ENCODE results near the gene PACRGL. TPM values are rescaled to one million over a fixed set of nuclear protein-coding genes. Genes with fewer than 3 reads are reported as not detected.

PACRGL gene
- total RNA-seq, 1 experiment from 2014 or later, result 34.9 TPM

- Histone ChIP-seq H3K27ac (ENCODE audit: low read depth, low read length, poor library complexity, severe bottlenecking) (no peak overlapping the region), H3K36me3 (ENCODE audit: insufficient read depth, low read length, poor library complexity, severe bottlenecking) (no peaks in the 10 kb centered on the region), H3K4me3 (ENCODE audit: low read depth, low read length, poor library complexity, severe bottlenecking) (no peak overlapping the region), H3K9me3 (ENCODE audit: low read depth, low read length, poor library complexity, severe bottlenecking) (no peaks in the 10 kb centered on the region), H3K27me3 (replicated peaks; ENCODE audit: insufficient read depth, low read depth, low read length, poor library complexity) (no peaks in the 10 kb centered on the region), H3K4me1 (ENCODE audit: insufficient read depth, low read length, poor library complexity, severe bottlenecking) (no peaks in the 10 kb centered on the region)
- CTCF ChIA-PET, result interaction anchor here (0.6 to 0.8 kb wide), 2 partner anchors 346 to 376 kb away, joined by 3 to 7 read pairs; no protein-coding TSS in a partner anchor
- TF ChIP-seq EZH2 (IDR thresholded peaks at IDR 0.05; ENCODE audit: borderline replicate concordance, low read depth, low read length, poor library complexity, severe bottlenecking), result no peak
- no peak for TF ChIP-seq CTCF (conservative IDR thresholded peaks at IDR 0.05; ENCODE audit: low read depth, low read length)
- intact Hi-C loops (cut with micrococcal nuclease; ENCODE audit: unreplicated experiment), result loop anchor here (5.0 to 10.0 kb wide), 5 partner anchors 141 to 1458 kb away; partner anchors contain the start of gene SLIT2
- POLR2A ChIA-PET (ENCODE audit: low non-redundant PET), result no interaction called here
- no peak for DNase-seq (ENCODE audit: low spot score)
- no TSS peak for BruUV-seq (replicated peaks)
Measured at GRCh38 chr4:20682853-20683252, 17.4 kb upstream of the PACRGL start.

GRCh38 chr4:20683766-20684165, 16.5 kb upstream of the PACRGL start:
- no peak overlapping the region for H3K27ac ChIP-seq (ENCODE audit: low read depth, low read length, poor library complexity, severe bottlenecking)
- DNase-seq (ENCODE audit: low spot score), result peak; percentile 34
- intact Hi-C loops (cut with micrococcal nuclease; ENCODE audit: unreplicated experiment), result loop anchor here (2.0 to 10.0 kb wide), 7 partner anchors 141 to 1995 kb away; partner anchors contain the start of gene SLIT2
- no peaks in the 10 kb centered on the region for H3K9me3 ChIP-seq (ENCODE audit: low read depth, low read length, poor library complexity, severe bottlenecking)
- ChIA-PET POLR2A (ENCODE audit: low non-redundant PET) (no interaction called here), CTCF (interaction anchor here (0.8 kb wide), 1 partner anchor 376 kb away, joined by 7 read pairs; no protein-coding TSS in a partner anchor)
- no peaks in the 10 kb centered on the region for H3K4me1 ChIP-seq (ENCODE audit: insufficient read depth, low read length, poor library complexity, severe bottlenecking)
- no peak for TF ChIP-seq EZH2 (IDR thresholded peaks at IDR 0.05; ENCODE audit: borderline replicate concordance, low read depth, low read length, poor library complexity, severe bottlenecking)
- TF ChIP-seq CTCF (conservative IDR thresholded peaks at IDR 0.05; ENCODE audit: low read depth, low read length), result no peak
- no peaks in the 10 kb centered on the region for H3K27me3 ChIP-seq (replicated peaks; ENCODE audit: insufficient read depth, low read depth, low read length, poor library complexity)
- H3K4me3 ChIP-seq (ENCODE audit: low read depth, low read length, poor library complexity, severe bottlenecking), result no peak overlapping the region
- no peaks in the 10 kb centered on the region for H3K36me3 ChIP-seq (ENCODE audit: insufficient read depth, low read length, poor library complexity, severe bottlenecking)
- no TSS peak for BruUV-seq (replicated peaks)

GRCh38 chr4:20684852-20685763, 15.2 kb upstream of the PACRGL start:
- Histone ChIP-seq H3K4me1 (ENCODE audit: insufficient read depth, low read length, poor library complexity, severe bottlenecking) (no peaks in the 10 kb centered on the region), H3K36me3 (ENCODE audit: insufficient read depth, low read length, poor library complexity, severe bottlenecking) (no peaks in the 10 kb centered on the region), H3K27ac (ENCODE audit: low read depth, low read length, poor library complexity, severe bottlenecking) (no peak overlapping the region), H3K27me3 (replicated peaks; ENCODE audit: insufficient read depth, low read depth, low read length, poor library complexity) (no peaks in the 10 kb centered on the region), H3K4me3 (ENCODE audit: low read depth, low read length, poor library complexity, severe bottlenecking) (no peak overlapping the region), H3K9me3 (ENCODE audit: low read depth, low read length, poor library complexity, severe bottlenecking) (no peaks in the 10 kb centered on the region)
- intact Hi-C loops (cut with micrococcal nuclease; ENCODE audit: unreplicated experiment), result loop anchor here (2.0 to 10.0 kb wide), 7 partner anchors 143 to 1996 kb away; partner anchors contain the start of gene SLIT2
- ChIA-PET POLR2A (ENCODE audit: low non-redundant PET) (no interaction called here), CTCF (interaction anchor here (0.6 to 1.4 kb wide), 5 partner anchors 14 to 437 kb away, joined by 3 to 6 read pairs (median 3); no protein-coding TSS in a partner anchor)
- TF ChIP-seq CTCF (conservative IDR thresholded peaks at IDR 0.05; ENCODE audit: low read depth, low read length), result peak; percentile 71
- no peak for TF ChIP-seq EZH2 (IDR thresholded peaks at IDR 0.05; ENCODE audit: borderline replicate concordance, low read depth, low read length, poor library complexity, severe bottlenecking)
- no TSS peak for BruUV-seq (replicated peaks)
- DNase-seq (ENCODE audit: low spot score), result peak; percentile 57
